ENCODE measurements around the gene FN3K.

The FN3K gene

DNA sequence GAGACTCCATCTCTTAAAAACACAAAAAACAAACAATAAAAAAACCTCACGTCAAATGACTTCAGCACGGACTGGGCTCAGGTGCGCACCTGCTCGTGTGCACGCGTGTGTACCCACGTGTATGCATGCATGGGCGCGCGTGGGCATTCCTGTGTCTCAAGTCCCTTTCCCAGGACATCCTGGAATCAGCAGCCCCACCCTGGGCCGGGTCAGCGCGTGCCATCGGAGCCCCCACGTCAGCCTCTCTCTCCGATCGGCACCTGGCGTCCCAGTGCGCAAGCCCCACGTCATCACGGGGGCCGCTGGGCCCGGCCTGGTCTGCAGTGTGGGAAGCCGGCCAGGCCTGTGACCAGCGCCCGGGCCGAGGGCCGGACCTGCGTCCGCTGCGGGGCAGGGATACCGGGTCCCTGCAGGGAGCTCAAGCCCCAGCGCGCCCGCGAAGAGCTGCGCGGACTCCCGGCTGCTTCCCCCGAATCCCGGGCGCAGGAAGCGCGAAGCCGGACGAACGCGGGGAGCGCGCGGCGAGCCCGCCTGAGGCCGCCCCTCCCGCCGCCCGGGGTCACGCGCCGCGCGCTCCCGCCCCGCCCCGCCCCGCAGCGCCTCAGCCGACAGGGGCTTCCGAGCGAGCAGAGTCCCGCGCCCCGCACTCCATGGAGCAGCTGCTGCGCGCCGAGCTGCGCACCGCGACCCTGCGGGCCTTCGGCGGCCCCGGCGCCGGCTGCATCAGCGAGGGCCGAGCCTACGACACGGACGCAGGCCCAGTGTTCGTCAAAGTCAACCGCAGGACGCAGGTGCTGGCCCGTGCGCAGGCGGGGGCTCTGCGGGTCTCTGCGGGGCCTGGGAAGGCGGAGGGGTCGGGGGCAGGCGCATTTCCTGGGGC lies at the start of gene FN3K:
Gene FN3K (plus strand): TSS at position 629 of the 880 bp plus-strand sequence. CDS start 22 bp downstream, at position 651.
- peak in 47 of 51 donors; percentile 16 to 92 (median 75) for DNase-seq

DNA sequence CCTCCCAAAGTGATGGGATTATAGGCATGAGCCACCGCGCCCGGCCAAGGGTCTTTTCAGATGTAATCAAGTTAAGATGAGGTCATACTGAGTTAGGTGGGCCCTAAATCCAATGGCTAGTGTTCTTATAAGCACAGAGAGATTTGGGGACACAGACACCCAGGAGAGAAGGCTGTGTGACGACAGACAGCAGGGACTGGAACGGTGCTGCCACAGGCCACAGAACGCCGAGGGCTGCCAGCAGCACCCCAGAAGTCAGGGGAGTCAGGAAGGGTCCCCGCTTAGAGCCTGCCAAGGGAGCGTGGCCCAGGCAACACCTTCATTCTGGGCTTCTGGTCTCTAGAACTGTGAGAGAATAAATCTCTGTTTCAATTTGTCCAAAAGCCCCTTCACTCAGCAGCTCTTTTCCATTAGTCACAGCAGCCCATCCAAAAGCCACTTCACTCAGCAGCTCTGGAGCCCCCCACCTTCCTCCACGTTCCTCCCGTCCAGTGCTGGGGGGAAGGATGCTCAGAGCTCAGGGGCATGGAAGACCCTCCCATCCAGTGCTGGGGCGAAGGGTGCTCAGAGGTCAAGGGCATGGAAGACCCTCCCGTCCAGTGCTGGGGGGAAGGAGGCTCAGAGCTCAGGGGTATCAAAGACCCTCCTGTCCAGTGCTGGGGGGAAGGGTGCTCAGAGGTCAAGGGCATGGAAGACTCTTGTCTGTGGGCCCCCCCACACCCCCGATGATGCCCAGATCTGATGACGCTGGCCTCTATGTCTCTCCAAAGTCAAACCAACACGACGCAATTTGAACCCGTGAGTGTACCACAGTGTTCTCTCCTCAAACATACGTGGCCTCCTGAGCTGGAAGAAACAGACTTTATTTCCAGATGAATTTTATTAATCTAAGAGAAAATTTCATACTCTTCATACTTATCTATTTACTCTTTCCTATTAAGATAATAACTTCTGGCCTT lies 48.8 kb upstream of the FN3K start:
- DNase-seq: no peak

DNA sequence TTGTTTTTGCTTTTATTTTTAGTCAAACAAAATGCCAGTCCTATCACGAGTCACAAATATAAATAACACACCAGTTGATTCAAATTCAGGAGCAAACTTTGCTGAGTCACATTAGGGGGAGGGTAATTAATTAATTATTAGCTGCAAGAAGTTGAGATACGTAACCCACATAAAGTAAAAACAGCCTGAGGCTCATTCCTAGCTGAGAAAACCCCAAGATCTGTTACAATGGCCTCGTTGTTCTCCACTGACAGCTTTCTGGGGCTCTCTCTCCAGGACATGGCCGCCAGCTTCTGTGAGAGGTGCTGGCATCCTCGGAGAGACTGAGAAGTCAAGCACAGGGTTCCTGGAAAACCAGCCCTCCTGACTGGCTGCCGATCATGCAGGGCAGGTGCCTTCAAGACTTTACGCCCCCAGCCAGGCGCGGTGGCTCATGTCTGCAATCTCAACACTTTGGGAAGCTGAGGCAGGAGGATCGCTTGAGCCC lies 48.0 kb upstream of the FN3K start:
- peak in 25 of 51 donors; percentile 15 to 64 (median 46) for DNase-seq

DNA sequence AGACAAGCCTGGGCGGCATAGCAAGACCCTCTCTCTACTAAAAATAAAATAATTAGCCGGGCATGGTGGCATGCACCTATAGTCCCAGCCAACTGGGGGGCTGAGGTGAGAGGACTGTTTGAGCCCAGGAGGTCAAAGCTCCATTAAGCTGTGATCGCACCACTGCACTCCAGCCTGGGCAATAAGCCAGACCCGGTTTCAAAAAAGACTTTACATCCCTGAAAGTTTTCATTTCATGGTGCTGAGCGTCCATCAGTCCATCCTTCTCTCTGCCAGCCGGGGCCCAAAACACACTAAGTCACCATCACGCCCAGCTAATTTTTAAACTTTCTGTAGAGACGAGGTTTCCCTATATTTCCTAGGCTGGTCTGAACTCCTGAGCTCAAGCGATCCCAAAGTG lies 47.5 kb upstream of the FN3K start:
- DNase-seq: no peak

DNA sequence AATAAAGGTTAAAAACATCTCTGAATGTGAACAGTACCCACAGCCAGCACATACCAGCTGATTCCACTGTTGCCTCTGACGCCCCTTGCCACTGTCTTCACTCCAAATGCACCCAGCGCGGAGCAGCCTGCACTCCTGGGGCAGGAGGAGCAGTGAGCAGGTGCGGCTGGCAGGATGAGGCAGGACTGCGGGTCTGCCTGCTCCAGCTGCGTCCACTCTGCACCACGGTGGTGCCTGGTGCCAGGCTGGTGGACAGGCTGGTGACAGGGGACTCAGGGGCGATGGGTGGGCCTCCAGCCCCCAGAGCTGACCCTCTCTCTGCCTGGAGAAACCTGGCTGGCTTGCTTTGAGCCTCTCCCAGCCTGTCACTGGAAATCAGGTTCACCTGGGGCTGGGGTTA lies 46.3 kb upstream of the FN3K start:
- DNase-seq: peak in 2 of 51 donors; percentile 20 to 25

DNA sequence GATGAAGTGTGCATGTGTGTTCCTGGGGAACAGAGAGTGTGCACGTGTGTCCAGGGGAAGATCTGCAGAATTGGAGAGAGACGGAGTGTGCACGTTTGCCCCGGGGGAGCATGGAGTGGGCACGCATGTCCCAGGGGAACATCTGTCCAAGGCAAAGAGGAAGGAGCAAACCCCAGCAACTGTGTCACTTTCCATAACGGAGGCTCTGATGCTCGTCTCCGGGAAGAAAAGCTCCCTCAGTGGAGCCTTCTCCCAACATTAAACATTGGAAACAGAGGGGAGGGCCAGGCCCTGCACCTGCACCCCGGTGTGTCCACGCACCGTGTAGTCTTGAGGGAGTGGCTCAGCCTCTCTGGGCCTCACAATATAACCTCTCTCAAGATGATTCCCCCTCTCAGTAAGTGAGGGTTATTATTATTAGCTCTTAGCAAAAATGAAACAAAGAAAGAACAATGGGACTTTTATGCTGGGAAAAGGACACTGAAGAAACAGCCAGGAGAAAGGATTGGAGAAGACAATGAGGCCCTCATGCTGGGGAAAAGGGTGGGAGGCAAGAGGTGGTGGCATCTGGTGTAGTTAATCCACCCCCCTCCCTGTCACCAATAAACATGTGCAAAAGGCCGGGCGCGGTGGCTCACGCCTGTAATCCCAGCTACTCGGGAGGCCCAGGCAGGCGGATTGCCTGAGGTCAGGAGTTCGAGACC lies 44.5 kb upstream of the FN3K start:
- DNase-seq: peak in 24 of 51 donors; percentile 23 to 83 (median 48)

DNA sequence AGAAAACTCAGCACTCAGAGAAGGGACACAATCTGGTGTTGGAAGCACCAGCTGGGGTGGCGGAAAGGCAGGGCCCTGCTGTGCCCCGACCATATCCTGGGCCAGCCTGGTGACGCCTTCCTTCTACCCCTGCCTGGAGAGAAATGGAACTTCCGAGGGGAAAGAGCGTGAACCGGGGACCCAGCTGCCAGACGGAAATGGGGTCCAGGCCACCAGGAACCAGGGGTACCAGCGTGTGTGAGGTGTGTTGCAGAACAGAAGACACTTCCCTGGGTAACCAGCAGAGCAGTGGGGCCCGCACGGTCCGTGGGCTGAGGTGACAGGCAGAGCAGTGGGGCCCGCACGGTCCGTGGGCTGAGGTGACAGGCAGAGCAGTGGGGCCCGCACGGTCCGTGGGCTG lies 43.7 kb upstream of the FN3K start:
- no peak for DNase-seq

DNA sequence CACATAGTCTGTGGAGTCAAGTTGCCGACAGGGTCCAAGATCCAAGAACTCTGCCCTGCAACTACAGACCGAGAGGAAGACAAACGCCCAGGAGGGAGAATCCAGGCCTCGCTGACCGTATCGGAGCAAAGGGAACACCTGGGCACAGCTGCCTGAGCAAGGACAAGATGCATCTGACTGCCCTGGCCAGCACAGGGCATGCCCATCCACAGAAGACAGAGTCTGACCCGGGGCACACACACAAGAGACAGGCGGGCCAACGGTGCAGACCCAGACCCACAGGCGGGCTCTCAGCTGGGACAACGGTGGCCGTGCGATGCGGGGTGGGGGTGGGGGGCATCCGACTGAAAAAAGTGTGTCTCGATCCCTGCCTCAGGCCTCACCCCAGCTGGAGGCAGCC lies 43.1 kb upstream of the FN3K start:
- DNase-seq: no peak

DNA sequence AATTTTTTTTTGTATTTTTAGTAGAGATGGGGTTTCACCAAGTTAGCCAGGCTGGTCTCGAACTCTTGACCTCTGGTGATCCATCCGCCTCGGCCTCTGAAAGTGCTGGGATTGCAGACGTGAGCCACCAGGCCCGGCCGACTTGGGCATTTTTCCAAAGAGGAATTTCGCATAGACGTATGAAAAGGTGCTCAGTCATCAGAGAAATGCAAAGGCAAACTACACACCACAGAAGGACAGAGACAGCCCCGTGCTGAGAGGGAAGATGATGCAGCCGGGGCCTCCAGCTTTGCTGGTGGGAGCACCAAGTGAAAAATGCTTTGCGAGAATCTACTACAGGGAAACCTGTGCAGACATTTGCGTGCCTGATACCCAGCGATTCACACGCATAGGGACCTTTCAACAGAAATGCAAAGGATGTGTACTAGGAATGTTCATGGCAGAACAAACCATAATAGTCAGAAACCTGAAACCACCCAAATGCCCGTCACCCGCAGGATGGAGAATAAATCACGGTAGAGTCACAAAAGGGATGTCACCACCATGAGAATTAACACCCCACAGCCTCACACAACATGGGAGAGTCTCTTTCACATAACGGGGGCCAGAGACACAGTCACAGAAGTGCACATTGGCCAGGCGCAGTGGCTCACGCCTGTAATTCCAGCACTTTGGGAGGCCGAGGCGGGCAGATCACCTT lies 42.1 kb upstream of the FN3K start:
- DNase-seq: no peak

DNA sequence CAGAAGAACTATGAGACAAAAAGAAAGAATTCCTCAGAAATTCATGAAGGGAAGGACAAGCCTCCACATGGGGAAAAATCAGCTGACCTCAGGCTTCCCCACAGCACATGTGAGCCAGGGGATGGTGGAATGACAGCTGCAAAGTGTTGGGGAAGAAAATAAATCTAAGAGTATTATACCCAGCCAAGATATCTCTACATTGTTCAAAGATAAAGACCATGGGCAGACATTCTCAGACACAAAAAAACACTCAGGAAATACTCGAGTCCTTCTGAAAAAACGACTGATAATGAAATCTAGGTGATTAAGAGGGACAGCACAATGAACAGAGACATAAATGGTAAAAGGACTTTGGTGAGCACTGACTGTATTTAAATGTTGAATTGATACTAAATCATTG lies 40.8 kb upstream of the FN3K start:
- no peak for DNase-seq

DNA sequence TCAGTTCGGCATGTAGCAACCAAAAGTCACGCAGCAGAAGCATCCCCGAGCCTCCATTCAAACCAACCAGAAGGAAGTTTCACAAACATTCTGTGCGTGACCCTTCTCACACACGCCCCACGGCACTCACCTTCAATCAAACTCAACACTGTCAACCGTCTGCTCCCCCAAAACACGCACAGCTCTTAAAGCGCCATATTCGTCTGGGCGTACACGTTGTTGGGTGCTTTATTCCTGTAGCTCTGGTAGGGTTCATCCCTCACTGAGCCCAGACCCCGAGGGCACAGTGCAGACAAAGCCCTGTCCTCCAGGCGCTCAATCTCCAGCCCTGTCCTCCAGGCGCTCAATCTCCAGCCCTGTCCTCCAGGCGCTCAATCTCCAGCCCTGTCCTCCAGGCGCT lies 39.2 kb upstream of the FN3K start:
- DNase-seq: no peak

DNA sequence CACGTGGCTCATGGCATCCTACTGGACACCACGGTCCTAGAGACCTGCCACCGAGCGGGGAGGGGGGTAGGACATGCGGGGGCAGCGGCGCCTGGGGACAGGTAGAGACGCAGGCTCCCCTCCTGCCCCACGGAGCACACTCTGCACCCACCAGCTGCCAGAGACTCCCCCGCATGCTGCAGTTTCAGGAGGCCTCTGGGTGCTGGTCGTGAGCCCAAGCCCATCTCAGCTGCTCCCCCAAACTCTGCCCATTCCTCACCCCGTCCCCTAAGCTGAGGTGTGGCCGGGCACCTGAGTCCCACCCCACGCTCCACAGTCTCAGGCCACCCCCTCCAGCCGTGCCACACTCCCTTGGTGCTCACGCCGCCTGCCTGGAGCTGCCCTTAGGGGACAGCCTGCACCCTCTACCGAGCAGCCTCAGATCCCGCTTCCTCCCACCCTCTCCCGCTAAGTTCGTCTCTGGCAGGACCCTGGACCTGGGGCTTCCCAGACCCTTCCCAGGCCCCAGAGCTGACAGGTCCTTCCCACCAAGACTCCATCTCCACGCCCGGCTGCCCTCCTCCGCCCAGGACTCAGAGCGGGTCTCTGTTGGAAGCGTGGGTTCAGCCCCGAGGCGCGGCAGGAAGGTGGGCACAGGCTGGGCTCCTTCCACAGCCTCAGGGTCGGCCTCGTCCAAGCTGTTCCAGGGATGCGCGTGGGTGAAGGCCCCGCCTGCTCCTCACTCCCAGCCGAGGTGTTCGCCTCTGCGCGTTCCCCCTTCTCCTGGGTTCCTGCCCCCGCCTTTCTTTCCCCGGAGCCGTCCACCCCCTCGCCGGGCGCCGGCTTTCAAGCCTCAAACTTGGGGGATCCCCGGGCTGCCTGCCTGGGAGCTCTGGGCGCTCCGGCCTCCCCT lies 38.3 kb upstream of the FN3K start:
- DNase-seq: peak in 7 of 51 donors; percentile 19 to 60 (median 39)

DNA sequence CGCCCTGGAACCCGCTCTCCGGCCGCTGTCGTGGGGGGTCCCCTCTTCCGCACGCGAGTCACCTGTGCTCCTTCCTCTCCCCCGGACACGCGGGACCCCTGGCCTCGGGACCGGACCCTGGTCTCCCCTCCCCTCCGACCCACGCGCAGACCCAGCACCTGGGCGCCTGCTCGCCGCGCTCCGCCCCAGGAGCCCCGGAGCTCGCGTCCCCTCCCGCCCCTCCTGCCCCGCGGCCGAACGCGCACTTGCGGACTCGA lies 37.7 kb upstream of the FN3K start:
- no peak for DNase-seq

DNA sequence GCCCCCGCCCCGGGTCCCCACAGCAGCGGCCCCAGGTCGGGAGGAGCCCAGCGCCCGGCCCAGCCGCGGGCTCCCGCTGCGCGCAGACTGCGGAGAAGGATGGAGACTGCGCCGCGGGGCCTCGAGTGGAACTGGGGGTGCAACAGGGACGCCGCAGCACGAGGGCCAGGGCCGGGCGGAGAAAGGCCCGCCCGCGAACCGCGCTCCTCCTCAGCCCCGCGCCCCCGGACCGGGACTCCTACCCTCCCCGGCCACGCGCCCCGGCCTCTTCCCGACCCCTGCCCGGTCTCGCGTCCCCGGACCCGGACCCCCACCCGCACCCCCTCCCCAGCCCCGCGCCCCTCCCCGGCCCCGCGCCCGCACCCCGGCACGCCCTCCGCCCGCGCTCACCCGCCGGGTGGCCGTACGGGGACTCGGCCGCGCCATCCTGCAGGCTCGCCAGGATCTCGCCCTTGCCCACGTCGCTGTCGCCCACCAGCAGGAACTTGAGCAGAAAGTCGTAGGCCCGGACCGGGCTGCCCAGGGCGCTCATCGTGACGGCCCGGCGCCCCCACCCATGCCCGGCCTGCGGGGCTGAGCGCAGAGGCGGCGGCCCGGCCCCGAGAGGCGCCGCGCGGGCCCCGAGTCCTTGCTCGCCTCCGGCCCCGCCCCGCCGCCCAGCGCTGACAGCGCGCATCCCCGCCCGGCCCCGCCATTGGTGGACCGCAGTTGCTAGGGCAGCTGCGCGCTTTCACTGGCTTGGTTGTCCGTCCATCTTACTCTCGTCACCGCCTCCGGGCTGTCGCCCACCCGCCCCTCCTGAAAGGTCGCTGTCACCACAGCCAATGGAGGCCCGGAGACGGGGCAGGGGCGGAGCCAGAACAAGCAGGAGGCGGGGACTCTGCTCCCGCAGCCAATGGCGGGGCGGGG lies 37.1 kb upstream of the FN3K start, which contains the start of gene RAB40B:
Gene RAB40B (minus strand): TSS at position 634 of the 909 bp plus-strand sequence. CDS start 102 bp downstream, at position 532.
- DNase-seq: peak; percentile 54 to 100 (median 99)

DNA sequence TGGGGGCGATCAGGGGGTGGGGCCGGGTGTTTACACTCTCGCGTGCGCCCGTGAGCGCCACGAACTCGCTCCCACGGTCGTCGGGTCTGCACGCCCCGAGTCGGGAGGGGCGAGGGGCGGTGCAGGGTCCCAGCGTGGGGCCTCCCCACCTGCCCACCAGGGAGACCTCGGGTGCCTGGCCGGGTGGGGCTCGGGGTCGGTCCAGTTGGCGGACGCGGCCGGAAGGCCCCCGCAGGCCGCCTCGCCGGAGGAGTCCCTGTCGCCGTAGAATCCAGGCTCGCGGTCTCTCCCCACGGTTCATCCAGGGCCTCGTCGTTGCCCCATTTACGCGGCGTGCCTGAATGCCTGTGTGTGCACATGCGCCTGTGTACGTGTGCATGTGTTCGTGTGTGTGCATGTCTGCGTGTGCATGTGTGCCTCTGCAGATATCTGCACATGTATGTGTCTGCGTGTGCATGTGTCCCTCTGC lies 36.4 kb upstream of the FN3K start:
- DNase-seq: no peak

DNA sequence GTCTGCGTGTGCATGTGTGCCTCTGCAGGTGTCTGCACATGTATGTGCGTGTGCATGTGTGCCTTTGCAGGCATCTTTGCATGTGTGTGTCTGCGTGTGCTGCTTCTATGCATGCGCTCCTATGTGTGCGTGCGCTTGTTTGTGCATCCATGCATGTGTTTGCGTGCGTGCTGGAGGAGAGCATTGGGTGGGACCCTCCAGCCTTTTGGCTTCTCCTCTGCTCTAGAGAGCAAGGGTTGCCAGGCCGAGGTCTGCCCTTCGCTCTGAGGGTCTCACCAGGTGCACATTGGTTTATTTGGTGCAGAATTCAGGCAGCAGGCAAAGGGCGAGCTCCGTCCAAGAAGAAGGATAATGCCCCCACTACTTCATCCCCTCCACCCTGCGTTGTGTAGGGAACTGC lies 35.9 kb upstream of the FN3K start:
- DNase-seq: no peak

DNA sequence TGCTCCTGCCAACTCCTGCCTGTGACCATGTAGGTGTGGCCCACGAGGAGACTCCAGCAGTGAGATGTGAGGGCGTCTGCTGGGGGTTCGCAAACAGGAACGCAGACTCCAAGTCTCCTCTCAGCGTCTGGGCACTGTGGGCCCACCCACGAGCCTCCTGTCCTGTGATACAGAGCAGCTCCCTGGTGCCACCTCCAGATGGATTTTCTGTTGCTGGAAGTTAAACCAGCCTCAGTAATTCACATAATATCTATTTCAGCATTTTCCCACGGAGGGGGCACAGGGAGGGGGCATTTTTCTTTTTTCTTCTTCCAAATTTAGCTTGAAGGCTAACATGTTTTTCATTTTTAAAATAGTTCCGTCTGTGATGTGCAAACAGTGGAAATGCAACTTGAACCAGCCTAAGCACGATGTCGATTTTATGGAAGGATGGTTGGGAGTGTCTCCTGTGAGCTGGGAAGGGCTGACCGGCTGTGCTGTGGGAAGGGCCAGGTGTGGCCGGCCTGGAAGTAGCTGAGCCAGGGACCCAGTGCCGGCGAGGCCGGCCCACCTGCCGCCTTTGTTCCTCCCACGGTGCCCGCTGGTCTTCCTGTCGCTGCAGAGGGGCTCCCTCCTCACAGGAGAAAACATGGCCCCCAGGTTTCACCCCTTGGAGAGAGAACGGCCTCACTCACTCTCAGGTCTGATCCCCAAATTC lies 33.0 kb upstream of the FN3K start:
- peak in 2 of 51 donors; percentile 11 to 63 for DNase-seq

All from hypothalamus (tissue), 51 donors.